ENCODE data around the gene DNAH11.

DNA sequence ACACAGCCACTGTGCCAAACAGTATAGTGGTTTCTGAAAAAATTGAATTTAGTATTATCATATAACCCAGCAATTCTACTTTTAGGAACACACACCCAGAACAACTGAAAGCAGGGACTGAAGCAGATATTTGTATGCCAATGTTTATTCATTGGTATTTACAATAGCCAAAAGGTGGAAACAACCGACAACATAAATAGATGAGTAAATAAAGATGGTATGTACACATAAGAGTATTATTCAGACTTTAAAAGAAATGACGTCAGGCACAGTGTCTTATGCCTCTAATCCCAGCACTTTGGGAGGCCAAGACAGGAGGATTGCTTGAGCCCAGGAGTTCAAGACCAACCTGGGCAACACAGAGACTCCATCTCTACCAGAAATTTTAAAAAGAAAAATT, 395.6 kb downstream of the DNAH11 start:
- TF ChIP-seq HMG20A (CRISPR knock-in tag; conservative IDR thresholded peaks at IDR 0.05) (no peak), ETV6 (IDR thresholded peaks at IDR 0.05; ENCODE audit: borderline replicate concordance in 1 of 2, low read depth in 2 of 2, low read length in 1 of 2) (no peak), ETV6 (CRISPR knock-in tag; IDR thresholded peaks at IDR 0.05; ENCODE audit: borderline replicate concordance) (no peak), ZZZ3 (IDR thresholded peaks at IDR 0.05) (no peak), POLR3A (IDR thresholded peaks at IDR 0.05; ENCODE audit: borderline replicate concordance, extremely low read depth, insufficient read depth, insufficient read length) (no peak), ZNF263 (CRISPR knock-in tag; IDR thresholded peaks at IDR 0.05; ENCODE audit: borderline replicate concordance) (no peak), TBL1XR1 (IDR thresholded peaks at IDR 0.05; ENCODE audit: low read length in 2 of 2) (no peak)
- TF ChIP-seq, protein P1, sequence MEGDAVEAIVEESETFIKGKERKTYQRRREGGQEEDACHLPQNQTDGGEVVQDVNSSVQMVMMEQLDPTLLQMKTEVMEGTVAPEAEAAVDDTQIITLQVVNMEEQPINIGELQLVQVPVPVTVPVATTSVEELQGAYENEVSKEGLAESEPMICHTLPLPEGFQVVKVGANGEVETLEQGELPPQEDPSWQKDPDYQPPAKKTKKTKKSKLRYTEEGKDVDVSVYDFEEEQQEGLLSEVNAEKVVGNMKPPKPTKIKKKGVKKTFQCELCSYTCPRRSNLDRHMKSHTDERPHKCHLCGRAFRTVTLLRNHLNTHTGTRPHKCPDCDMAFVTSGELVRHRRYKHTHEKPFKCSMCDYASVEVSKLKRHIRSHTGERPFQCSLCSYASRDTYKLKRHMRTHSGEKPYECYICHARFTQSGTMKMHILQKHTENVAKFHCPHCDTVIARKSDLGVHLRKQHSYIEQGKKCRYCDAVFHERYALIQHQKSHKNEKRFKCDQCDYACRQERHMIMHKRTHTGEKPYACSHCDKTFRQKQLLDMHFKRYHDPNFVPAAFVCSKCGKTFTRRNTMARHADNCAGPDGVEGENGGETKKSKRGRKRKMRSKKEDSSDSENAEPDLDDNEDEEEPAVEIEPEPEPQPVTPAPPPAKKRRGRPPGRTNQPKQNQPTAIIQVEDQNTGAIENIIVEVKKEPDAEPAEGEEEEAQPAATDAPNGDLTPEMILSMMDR (IDR thresholded peaks at IDR 0.05 in 2 of 3, conservative IDR thresholded peaks at IDR 0.05 in 1 of 3; ENCODE audit: insufficient read depth in 2 of 3, low read depth in 1 of 3, low read length in 3 of 3): no peak

All from K562 (cell line).